NCI-H526 treated with DMSO at 0.1 percent for 48 hours (cell line): ENCODE data around the gene TREX2.
"Not testable (repeated sequence)": the region's sequence is repeated elsewhere in the genome, so short reads cannot be mapped to it uniquely, and the experiment has no call there.

Experiments
- DNase-seq: peaks from one replicate; lab custom pipeline; 2025; lab: John Stamatoyannopoulos, UW

Gene TREX2

GRCh38 chrX:153408221-153408721 lies 37.6 kb downstream of the TREX2 start:
- no peak for DNase-seq

DNA sequence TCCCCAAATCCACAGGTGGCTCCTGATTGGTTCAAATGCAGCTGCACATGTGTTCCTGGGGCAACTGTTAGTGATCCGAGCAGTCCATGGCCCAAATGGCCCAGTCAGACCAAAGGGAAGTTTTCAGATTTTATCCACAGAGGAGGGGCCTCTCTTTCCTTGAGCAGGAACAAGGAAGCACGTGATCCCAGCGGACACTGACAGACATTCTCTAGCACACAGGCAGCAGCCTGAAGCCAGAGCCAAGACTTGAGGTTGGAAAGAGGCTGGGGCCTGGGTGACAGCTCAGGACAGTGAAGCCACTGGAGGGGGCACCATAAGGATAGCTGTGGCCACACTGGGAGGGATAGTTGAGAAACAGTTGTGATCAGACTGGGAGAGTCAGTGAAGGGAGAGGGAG lies 38.1 kb downstream of the TREX2 start:
- DNase-seq: no peak

DNA sequence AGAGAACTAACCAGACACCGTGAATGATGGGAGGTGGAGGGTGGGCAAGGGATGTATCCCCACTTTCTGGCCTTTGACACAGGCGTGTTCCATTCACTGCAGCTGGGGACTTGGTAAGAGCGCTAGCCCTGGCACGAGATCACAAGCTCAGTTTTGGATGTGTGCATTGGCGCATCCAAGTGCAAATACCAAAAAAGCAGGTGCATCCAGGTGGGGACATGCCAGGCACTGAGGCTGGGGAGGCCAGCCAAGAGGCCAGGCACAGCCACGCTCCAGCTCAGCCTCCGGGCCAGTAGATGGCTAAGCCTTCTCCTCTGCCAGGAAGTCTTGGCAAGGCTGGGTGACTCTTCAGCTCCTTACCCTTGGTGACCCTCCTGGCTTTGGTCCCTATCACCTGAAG lies 39.0 kb downstream of the TREX2 start:
- no peak for DNase-seq

- no peak for DNase-seq
Measured at GRCh38 chrX:153406011-153406410, 39.8 kb downstream of the TREX2 start.

DNA sequence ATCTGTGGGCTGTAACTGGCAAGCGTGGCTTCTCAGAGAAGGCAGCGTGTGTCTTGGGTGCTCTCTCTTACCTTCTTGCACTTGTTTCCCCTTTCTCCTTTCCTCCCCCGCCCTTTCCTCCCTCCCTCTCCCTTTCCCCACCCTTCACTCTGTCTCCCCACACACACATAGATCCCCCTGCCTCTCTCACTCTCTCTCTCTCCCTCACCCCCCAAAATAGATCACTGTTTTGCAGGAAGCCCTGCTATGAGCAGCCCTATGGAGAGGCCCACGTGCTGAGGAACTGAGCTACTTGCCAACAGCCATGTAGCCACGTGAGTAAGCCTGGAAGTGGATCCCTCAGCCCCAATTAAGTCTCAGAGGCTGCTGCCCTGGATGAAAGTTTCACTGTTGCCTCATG lies 40.4 kb downstream of the TREX2 start:
- DNase-seq: no peak

DNA sequence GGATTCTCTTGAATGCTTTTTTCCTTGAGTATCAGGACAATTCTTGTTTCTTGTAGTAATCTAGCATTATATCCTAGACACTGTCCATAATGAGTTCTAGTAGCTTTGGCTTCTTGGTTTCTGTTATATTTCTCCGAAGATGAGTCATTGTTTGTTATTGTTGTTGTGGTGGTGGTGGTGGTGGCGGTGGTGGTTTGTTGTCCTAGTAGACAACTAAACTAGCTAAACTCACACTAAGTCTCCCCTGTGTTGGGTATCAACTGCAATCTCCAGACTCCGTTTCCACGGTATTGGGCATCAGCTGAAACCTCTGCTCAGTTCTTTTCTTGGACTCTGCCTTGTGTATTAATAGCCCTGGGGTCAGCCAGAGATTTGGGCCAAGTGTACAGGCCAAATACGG lies 41.5 kb downstream of the TREX2 start:
- DNase-seq: not testable (repeated sequence)

- DNase-seq: no peak
Measured at GRCh38 chrX:153401133-153401764, 44.6 kb downstream of the TREX2 start, which contains the start of gene PNMA6E. Gene PNMA6E (minus strand): TSS chrX:153401350. CDS start chrX:153398849, 2,501 bp downstream.

GRCh38 chrX:153400146-153401132 lies 45.4 kb downstream of the TREX2 start:
- peak; percentile 11 for DNase-seq

GRCh38 chrX:153398275-153398960 lies 47.4 kb downstream of the TREX2 start:
- no peak for DNase-seq

- DNase-seq: no peak
Measured at GRCh38 chrX:153397256-153397960, 48.4 kb downstream of the TREX2 start.

- DNase-seq: no peak
Measured at GRCh38 chrX:153396320-153397195, 49.3 kb downstream of the TREX2 start.

DNA sequence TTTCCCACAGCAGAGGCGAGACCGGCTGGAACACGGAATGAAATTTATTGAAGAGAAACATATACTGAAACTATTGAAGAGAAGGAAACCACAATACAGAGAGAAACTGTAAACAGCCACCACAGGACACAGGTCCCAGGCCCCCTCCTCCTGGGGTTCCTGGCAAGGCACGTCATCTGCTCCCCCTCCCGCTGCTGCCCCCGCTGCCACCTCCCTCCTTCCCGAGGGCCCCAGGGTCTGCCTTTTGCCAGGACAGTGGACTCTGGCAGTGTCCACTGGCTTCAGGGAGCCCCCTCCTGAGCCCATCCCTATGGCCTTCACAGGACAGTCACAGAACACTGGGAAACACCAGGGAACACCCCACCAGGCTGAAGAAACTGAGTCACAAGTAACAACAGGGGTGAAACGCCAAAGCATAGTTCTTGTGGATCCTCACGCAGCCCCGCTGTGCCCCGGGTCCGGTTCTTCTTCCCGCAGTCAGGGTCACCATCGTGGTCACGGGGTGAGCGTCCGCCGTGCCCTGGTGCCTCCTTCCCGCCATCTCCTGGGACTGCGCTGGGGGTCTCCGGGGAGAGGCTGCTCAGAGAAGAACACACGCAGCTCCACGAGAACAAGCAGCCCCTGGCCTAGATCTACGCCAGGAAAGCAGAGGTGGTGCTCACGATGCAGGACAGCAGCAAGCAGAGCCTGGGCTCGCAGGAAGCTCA lies 50.1 kb downstream of the TREX2 start:
- no peak for DNase-seq

DNA sequence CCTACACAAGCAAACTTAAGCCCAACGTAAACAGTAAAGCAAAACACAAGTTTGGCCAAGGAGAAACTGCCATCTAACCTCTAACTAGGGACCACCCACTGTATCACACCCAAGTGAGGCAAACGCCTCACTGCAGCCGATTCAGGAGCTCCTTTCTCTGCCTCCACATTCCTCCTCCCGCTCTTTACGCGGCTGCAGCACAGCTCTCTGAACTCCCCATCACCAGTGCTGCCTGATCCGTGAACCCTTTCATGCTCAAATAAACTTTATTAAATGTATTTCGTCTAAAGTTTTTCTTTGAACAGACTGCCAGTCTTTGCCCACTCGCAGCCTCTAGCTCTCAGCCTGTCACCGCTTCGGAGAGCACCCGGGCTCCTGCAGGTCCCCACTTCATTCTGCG lies 51.2 kb downstream of the TREX2 start:
- DNase-seq: no peak
